Testis (tissue), 3 donors: Measurements from ENCODE around the gene MAPK9. TPM values are rescaled to one million over a fixed set of nuclear protein-coding genes. Genes with fewer than 3 reads are reported as not detected.
"Not testable (repeated sequence)": the region's sequence is repeated elsewhere in the genome, so short reads cannot be mapped to it uniquely, and the experiment has no call there.

Experiments
- DNase-seq: peaks from one replicate; pipeline ENCODE4 v3.0.0-alpha.2; 2019
- H3K27ac ChIP-seq, 2 donors: fragments of 200-600 bp; sonication (generic); one replicate each; pipeline ENCODE4 v1.5.1; 2019
- H3K27me3 ChIP-seq: fragments of 200-600 bp; sonication (generic); one replicate; pipeline ENCODE4 v1.5.1; 2019
- H3K36me3 ChIP-seq: fragments of 200-600 bp; sonication (generic); one replicate; pipeline ENCODE4 v1.5.1; 2017; ENCODE audit warnings: low read depth; ENCODE audit errors: missing control alignments
- H3K4me1 ChIP-seq: fragments of 200-600 bp; sonication (generic); one replicate; pipeline ENCODE4 v1.5.1; 2019
- H3K4me3 ChIP-seq, 2 donors: fragments of 200-600 bp; sonication (generic); one replicate each; pipeline ENCODE4 v1.5.1; 2017 to 2019
- H3K9me3 ChIP-seq: fragments of 200-600 bp; sonication (generic); one replicate; pipeline ENCODE4 v1.5.1; 2017
- POLR2A ChIP-seq: fragments of 450-650 bp; IDR thresholded peaks from one replicate; pipeline ENCODE4 v1.6.1; 2017; ENCODE audit warnings: antibody characterized with exemption, mild to moderate bottlenecking, moderate library complexity
- WGBS, 2 donors: methylation state at CpG; one replicate each; pipeline ENCODE4 v1.1.5; 2018; 5-methylcytosine and 5-hydroxymethylcytosine counted together
- intact Hi-C: fragments of 100-400 bp; cut with DNase I; formaldehyde crosslinking; loops from one replicate; pipeline ENCODE4 v1.15.1; 2023; ENCODE audit warnings: low total_unique reads
- polyA plus RNA-seq: library from polyadenylated mRNA; stranded (reverse); fragments of 350-450 nt; fragmentation: Illumina TruSeq; extraction: RNeasy Lipid Tissue Mini Kit (QIAGEN cat#74804); gene quantifications from one replicate; pipeline ENCODE4 v1.2.3, GENCODE V29; 2014; ENCODE audit warnings: low read depth, low replicate concordance; ENCODE audit not compliant: insufficient read depth
- total RNA-seq, 2 donors: library from RNA; depleted of rRNA; stranded (reverse); fragments of >200 nt; gene quantifications; one replicate each; pipeline ENCODE4 v1.2.3, GENCODE V29; 2016
- TF ChIP-seq, protein P1 (sequence below), 3 experiments: fragments of 450-650 bp in 2 of 3; fragments of 200-600 bp in 1 of 3; sonication (generic) in 1 of 3; IDR thresholded peaks; one replicate each; pipeline ENCODE4 v1.5.1; 2016 to 2019; ENCODE audit warnings: antibody characterized with exemption in 3 of 3, mild to moderate bottlenecking in 2 of 3, moderate library complexity in 1 of 3

The MAPK9 gene
- total and polyA plus RNA-seq, 3 donors from 2014 or later, result 34.9 to 57.0 (median 54.3) TPM

DNA sequence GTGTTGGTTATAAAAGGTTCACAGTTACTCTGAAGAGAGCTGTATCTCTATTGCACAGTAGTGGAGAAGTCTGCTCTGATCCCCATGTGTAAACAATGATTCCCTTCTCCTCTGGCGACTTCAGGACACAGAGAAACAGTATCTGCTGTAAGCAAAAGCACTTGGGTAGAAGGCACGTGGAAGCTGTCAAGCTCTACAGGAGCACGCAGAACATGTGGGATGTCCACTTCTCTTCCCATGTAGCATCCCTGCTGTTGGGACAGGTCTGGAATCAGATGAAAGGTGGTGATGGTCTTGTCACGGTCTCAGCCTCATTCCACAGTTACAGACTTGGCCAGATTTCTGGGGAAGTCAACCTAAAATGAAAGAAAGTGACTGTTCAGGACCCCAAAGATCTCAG is 9.4 kb upstream of the MAPK9 start:
- H3K9me3 ChIP-seq, result no peaks in the 10 kb centered on the region

DNA sequence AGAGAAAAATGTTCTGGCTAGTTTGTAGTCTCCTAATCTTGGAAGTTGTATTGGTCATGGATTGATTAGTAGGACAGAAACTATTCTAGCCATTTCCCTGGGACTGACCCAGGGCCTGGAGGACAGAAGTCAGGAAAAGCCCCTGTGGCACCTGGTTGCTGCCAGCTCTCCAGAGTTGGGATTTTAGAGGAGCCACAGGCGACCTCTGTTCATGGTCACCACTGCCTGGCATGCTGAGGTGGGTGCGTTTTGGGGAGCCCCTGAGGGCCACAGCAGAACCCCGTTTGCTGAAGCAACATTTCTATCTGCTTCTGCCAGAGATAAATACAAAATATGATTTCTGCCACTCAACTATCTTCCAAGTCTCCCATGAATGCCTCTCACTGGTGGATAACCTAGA is 7.6 kb upstream of the MAPK9 start:
- no peak for DNase-seq
- Histone ChIP-seq H3K4me3 (no peak overlapping the region), H3K9me3 (no peaks in the 10 kb centered on the region), H3K4me1 (no peaks in the 10 kb centered on the region), H3K27me3 (no peaks in the 10 kb centered on the region), H3K27ac (no peak overlapping the region), H3K36me3 (no peaks in the 10 kb centered on the region)
- intact Hi-C loops, result loop anchor here (5.0 kb wide), 1 partner anchor 168 kb away; no protein-coding TSS in a partner anchor
- 98 to 100% methylated on average over 2 to 3 of the region's 3 CpGs for WGBS, 2 donors
- TF ChIP-seq, protein P1, sequence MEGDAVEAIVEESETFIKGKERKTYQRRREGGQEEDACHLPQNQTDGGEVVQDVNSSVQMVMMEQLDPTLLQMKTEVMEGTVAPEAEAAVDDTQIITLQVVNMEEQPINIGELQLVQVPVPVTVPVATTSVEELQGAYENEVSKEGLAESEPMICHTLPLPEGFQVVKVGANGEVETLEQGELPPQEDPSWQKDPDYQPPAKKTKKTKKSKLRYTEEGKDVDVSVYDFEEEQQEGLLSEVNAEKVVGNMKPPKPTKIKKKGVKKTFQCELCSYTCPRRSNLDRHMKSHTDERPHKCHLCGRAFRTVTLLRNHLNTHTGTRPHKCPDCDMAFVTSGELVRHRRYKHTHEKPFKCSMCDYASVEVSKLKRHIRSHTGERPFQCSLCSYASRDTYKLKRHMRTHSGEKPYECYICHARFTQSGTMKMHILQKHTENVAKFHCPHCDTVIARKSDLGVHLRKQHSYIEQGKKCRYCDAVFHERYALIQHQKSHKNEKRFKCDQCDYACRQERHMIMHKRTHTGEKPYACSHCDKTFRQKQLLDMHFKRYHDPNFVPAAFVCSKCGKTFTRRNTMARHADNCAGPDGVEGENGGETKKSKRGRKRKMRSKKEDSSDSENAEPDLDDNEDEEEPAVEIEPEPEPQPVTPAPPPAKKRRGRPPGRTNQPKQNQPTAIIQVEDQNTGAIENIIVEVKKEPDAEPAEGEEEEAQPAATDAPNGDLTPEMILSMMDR (IDR thresholded peaks at IDR 0.05), result no peak
- no peak for TF ChIP-seq POLR2A

More for the DNA sequence above, 9.4 kb upstream of the MAPK9 start:
- no peaks in the 10 kb centered on the region for H3K4me1 ChIP-seq
- TF ChIP-seq POLR2A, result no peak
- TF ChIP-seq, protein P1 (IDR thresholded peaks at IDR 0.05), result no peak
- H3K4me3 ChIP-seq, result no peak overlapping the region
- H3K27ac ChIP-seq, result no peak overlapping the region
- DNase-seq, result no peak
- H3K36me3 ChIP-seq, result no peaks in the 10 kb centered on the region
- intact Hi-C loops, result no loop called here
- WGBS, 2 donors, result 76 to 83% methylated on average over 4 of the region's 4 CpGs
- H3K27me3 ChIP-seq, result no peaks in the 10 kb centered on the region

DNA sequence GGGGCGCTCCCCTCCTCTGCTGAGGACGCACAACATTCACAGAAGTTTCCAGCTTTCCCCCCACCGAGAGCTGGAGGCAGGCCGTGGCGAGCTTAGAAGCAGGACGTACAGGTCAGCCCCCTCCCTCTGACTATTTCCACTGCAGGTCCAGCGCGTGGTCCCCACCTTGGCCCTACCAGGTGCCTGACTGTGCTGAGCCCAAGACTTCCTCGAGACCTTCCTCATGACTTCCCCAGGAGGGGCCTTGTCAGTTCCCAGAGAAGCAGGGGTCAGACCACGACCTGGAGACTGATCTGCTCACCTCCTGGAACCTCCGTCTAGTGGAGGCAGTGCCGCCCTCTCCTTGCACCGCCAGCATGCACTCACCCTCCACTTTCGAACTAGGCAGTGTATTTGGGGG is 7.1 kb upstream of the MAPK9 start:
- H3K4me1 ChIP-seq, H3K4me3 ChIP-seq, DNase-seq, H3K36me3 ChIP-seq, H3K27me3 ChIP-seq, H3K27ac ChIP-seq, H3K9me3 ChIP-seq: not testable (repeated sequence)
- WGBS, 2 donors, result 93 to 95% methylated on average over 11 to 14 of the region's 14 CpGs
- intact Hi-C loops, result loop anchor here (5.0 kb wide), 1 partner anchor 168 kb away; no protein-coding TSS in a partner anchor

DNA sequence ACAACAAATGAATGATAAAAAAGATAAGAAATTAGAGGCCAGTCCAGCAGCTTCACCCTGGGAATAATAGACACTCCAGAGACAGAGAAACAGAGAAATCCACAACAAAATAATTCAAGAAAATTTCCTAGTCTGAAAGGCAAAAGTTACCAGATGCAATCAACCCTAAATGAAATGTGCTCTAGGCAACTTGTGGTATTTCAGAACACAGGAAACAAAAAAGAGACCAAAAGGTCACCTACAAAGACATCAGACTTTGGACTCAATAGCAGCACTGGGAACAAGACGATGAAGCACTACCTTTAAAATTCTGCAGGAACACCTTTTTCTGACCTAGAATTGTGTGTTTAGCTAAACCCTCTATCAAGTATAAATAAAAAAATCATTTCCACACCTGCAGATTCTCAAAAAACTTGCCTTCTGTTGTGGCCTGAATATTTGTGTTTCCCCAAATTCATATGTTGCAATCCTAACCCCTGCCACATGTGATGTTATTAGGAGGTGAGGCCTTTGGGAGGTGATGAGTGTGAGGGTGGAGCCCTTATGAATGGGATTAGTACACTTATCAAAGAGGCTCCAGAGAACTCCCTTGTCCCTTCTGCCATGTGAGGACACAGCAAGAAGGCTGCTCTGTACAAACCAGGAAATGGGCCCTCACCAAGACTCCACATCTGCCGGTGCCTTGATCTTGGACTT is 5.9 kb upstream of the MAPK9 start:
- no peak overlapping the region for H3K27ac ChIP-seq
- DNase-seq, result no peak
- no peaks in the 10 kb centered on the region for H3K36me3 ChIP-seq
- WGBS, 2 donors, result 100% methylated on average over 2 of the region's 2 CpGs
- no peaks in the 10 kb centered on the region for H3K27me3 ChIP-seq
- intact Hi-C loops, result loop anchor here (5.0 kb wide), 1 partner anchor 170 kb away; no protein-coding TSS in a partner anchor
- H3K4me3 ChIP-seq, result no peak overlapping the region
- peaks cover 7% of the 10 kb centered on the region for H3K4me1 ChIP-seq
- no peaks in the 10 kb centered on the region for H3K9me3 ChIP-seq
- no peak for TF ChIP-seq POLR2A
- TF ChIP-seq, protein P1 (IDR thresholded peaks at IDR 0.05), result no peak

DNA sequence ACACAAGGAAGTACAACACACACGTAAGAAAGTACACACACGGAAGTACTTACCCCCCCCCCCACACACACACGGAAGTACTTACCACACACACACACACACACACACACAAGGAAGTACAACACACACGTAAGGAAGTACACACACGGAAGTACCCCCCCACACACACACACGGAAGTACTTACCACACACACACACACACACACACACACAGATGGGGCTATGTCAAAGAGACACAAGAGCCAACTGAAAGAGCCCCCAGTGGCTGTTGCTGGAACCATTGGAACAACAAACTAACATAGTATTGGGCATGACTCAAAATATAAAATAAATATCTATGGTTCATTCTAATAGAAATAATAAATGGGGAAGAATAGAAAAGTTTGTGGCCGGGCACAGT is 4.9 kb upstream of the MAPK9 start:
- peaks cover 7% of the 10 kb centered on the region for H3K4me1 ChIP-seq
- WGBS, 2 donors, result 54 to 78% methylated on average over 4 to 7 of the region's 7 CpGs
- no peaks in the 10 kb centered on the region for H3K9me3 ChIP-seq
- intact Hi-C loops, result loop anchor here (5.0 kb wide), 1 partner anchor 171 kb away; no protein-coding TSS in a partner anchor
- TF ChIP-seq, protein P1 (IDR thresholded peaks at IDR 0.05), result no peak
- no peak for TF ChIP-seq POLR2A
- no peak overlapping the region for H3K27ac ChIP-seq
- no peaks in the 10 kb centered on the region for H3K27me3 ChIP-seq
- no peak overlapping the region for H3K4me3 ChIP-seq
- no peaks in the 10 kb centered on the region for H3K36me3 ChIP-seq
- DNase-seq, result no peak
